HK-2 (cell line): ENCODE data around the gene CHRM5.

Experiments used
- DNase-seq: peaks from one replicate; pipeline ENCODE4 v3.0.0-alpha.2; 2018; ENCODE audit not compliant: unreplicated experiment

CHRM5 gene

GRCh38 chr15:34101366-34102174 is 133.3 kb downstream of the CHRM5 start, which contains the start of the genes EMC7 and PGBD4:
Gene EMC7 (minus strand): TSS chr15:34101862. CDS start chr15:34101839, 23 bp downstream.
Gene PGBD4 (plus strand): TSS chr15:34102083. CDS start chr15:34102532, 449 bp downstream.
- DNase-seq, result peak; percentile 94

DNA sequence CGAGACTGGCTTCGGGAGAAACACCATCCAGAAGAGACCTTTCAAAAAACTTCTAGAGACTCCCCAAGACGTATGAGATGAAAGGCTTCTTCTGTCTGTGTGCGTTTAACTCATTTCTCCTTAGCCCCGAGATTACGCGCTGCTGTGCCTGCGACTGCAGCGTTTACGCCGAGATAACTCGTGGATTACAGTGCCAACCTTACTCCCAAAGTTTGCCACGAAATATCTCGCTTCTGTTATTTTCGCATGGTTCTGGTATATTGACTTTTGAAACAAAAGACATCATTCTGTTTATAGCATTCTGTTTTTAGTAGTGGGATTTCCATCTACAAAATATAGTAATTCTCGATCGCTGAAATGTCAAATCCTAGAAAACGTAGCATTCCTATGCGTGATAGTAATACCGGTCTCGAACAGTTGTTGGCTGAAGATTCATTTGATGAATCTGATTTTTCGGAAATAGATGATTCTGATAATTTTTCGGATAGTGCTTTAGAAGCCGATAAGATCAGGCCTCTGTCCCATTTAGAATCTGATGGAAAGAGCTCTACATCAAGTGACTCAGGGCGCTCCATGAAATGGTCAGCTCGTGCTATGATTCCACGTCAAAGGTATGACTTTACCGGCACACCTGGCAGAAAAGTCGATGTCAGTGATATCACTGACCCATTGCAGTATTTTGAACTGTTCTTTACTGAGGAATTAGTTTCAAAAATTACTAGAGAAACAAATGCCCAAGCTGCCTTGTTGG is 134.1 kb downstream of the CHRM5 start:
- DNase-seq, result no peak

DNA sequence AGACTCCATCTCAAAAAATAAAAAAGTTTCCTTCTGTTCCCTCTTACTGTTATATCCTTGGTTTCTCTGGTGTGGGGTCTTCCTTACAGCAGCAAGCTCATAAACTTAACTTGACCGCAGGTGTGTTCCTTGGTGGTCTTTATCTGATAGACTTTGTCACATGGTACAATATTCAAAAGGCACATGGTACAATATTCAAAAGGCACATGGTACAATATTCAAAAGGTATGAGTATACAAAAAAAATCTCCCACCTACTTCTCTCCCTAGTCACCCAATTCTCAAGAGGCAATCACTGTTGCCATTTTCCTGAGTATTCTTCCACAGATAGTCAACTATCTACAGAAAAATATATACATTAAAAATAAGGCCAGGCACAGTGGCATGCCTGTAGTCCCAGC is 138.1 kb downstream of the CHRM5 start:
- no peak for DNase-seq

DNA sequence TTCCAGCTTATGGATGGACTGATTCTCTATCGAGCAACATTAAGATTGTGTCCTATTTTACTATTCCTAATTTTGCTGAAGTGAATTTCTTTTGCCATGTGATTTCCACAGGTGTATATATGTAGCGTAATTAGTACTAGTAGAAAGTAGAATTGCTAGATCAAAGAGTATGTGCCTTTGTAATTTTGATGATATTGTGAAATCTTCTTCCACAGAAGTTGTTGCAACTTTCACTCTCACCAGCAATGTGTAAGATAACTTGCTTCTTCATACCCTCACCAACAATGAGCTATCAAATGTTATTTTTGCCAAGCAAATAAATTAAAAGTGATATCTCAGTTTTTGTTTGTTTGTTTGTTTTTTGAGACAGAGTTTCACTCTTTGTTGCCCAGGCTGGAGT is 139.0 kb downstream of the CHRM5 start:
- DNase-seq, result no peak

GRCh38 chr15:34109797-34110663 is 141.7 kb downstream of the CHRM5 start:
- no peak for DNase-seq

DNA sequence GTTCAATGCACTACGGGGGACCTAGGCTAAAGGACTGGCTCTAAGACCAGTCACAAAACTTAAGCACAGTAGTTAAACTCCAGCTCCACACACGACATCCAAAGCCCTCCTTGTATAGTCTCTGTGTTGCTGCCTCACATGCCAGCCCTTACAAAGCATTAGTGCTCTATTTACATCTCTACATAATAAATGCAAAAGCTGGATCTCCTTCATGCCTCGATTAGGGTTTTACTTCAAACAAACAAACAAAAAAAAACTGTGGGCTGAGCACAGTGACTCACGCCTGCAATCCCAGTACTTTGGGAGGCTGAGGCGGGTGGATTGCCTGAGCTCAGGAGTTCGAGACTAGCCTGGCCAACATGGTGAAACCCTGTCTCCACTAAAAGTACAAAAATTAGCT is 143.2 kb downstream of the CHRM5 start:
- no peak for DNase-seq

DNA sequence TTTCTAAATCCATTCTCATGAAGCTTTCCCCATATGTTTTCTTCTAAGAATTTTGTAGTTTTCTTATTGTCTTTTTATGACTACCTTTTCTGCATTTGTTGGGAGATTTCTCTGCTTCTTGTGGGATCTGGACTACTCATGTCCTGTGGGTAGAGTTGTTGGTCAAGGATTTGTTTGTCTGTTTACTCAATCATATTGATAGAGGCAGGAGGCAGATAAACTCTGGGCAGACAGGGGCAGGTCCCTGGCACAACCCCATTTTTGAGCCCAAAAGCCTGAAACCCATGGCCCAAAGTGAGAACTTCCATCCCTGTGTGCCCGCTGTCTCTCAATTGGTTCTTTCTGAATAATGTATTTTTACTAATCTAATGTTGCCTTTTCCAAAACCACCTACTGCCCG is 145.9 kb downstream of the CHRM5 start:
- DNase-seq, result no peak

DNA sequence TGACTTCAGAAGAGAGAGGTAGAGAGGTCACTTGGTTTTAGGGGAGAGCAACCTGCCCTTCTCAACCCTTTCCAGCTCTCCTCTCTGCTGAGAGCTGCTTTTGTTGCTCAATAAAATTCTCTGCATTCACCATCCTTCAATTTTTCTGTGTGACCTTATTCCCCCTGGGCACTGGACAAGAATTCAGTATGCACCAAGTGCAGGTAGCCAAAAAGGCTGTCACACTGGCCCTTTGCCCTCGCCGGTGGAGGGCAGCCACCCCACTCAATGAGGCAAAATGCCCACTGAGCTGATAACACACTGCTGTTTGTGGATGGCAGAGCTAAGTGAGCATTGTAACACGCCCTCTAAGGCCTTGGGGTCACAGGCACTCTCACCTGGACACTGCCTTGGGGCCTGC is 146.4 kb downstream of the CHRM5 start:
- DNase-seq, result no peak

- no peak for DNase-seq
Measured at GRCh38 chr15:34116620-34117019, 148.3 kb downstream of the CHRM5 start.
